Neuronal stem cell (in vitro differentiated cells): ENCODE results near the gene SART3.

Experiments used
- DNase-seq: peaks from one replicate; pipeline ENCODE4 v3.0.0-alpha.2; 2013; ENCODE audit warnings: low spot score
- H2AFZ ChIP-seq: one replicate; pipeline ENCODE4 v1.6.1; 2013; ENCODE audit warnings: mild to moderate bottlenecking, low read length, inconsistent platforms
- H2AK5ac ChIP-seq: 2 replicates; pipeline ENCODE4 v1.6.1; 2013; ENCODE audit warnings: low read depth, mild to moderate bottlenecking, inconsistent platforms, low read length, moderate library complexity, mixed read lengths
- H2BK120ac ChIP-seq: 2 replicates; pipeline ENCODE4 v1.6.1; 2013; ENCODE audit warnings: low read depth, mild to moderate bottlenecking, inconsistent platforms, low read length, moderate library complexity, mixed read lengths
- H2BK12ac ChIP-seq: one replicate; pipeline ENCODE4 v1.6.1; 2013; ENCODE audit warnings: low read length, inconsistent platforms
- H2BK15ac ChIP-seq: 2 replicates; pipeline ENCODE4 v1.6.1; 2013; ENCODE audit warnings: mild to moderate bottlenecking, low read length, inconsistent platforms, mixed read lengths
- H2BK5ac ChIP-seq: one replicate; pipeline ENCODE4 v1.6.1; 2013; ENCODE audit warnings: inconsistent platforms, mild to moderate bottlenecking, low read length, moderate library complexity
- H3K14ac ChIP-seq: one replicate; pipeline ENCODE4 v1.6.1; 2013; ENCODE audit warnings: low read length, inconsistent platforms
- H3K18ac ChIP-seq: 2 replicates; pipeline ENCODE4 v1.6.1; 2013; ENCODE audit warnings: low read length, inconsistent platforms
- H3K23ac ChIP-seq: 2 replicates; pipeline ENCODE4 v1.6.1; 2013; ENCODE audit warnings: low read depth, mild to moderate bottlenecking, mixed read lengths, low read length, inconsistent platforms; ENCODE audit not compliant: poor library complexity
- H3K27ac ChIP-seq: replicated peaks from 3 replicates; pipeline ENCODE4 v1.5.1; 2013; ENCODE audit warnings: low read length, inconsistent platforms
- H3K27me3 ChIP-seq, 3 experiments: 2 replicates each; pipeline ENCODE4 v1.6.1; 2013; ENCODE audit warnings: low read length in 3 of 3, mild to moderate bottlenecking in 2 of 3, inconsistent platforms in 1 of 3, low read depth in 1 of 3, mixed read lengths in 1 of 3, moderate library complexity in 1 of 3; ENCODE audit not compliant: control insufficient read depth in 3 of 3, insufficient read depth in 3 of 3
- H3K36me3 ChIP-seq, 2 donors: replicated peaks in 1 of 2; 2 replicates each; pipeline ENCODE4 v1.6.1; 2013; ENCODE audit warnings: low read length in 2 of 2; ENCODE audit not compliant: control insufficient read depth in 2 of 2, insufficient read depth in 2 of 2
- H3K4ac ChIP-seq: 2 replicates; pipeline ENCODE4 v1.6.1; 2013; ENCODE audit warnings: inconsistent platforms, mild to moderate bottlenecking, low read length, moderate library complexity
- H3K4me1 ChIP-seq, 2 donors: 1 replicate in 1 of 2; 2 replicates in 1 of 2; pipeline ENCODE4 v1.6.1; 2013; ENCODE audit warnings: low read length in 2 of 2, low read depth in 1 of 2; ENCODE audit not compliant: control insufficient read depth in 2 of 2, insufficient read depth in 1 of 2
- H3K4me2 ChIP-seq: one replicate; pipeline ENCODE4 v1.6.1; 2013; ENCODE audit warnings: mild to moderate bottlenecking, low read length, inconsistent platforms; ENCODE audit not compliant: insufficient read depth, poor library complexity, severe bottlenecking
- H3K4me3 ChIP-seq, 2 donors: 2 replicates each; pipeline ENCODE4 v1.5.1; 2013; ENCODE audit warnings: low read length in 2 of 2, mild to moderate bottlenecking in 2 of 2, inconsistent platforms in 1 of 2, moderate library complexity in 1 of 2
- H3K79me1 ChIP-seq: one replicate; pipeline ENCODE4 v1.6.1; 2013; ENCODE audit warnings: low read depth, mild to moderate bottlenecking, inconsistent platforms, low read length, moderate library complexity
- H3K9ac ChIP-seq: one replicate; pipeline ENCODE4 v1.6.1; 2013; ENCODE audit warnings: mild to moderate bottlenecking, low read depth, low read length, inconsistent platforms; ENCODE audit not compliant: poor library complexity
- H3K9me3 ChIP-seq, 2 donors: replicated peaks in 1 of 2; 2 replicates each; pipeline versions ENCODE3 to v1.6.1; 2013; ENCODE audit warnings: low read length in 2 of 2, mild to moderate bottlenecking in 2 of 2, inconsistent platforms in 1 of 2, low read depth in 1 of 2, mixed read lengths in 1 of 2, moderate library complexity in 1 of 2; ENCODE audit not compliant: control insufficient read depth in 2 of 2, insufficient read depth in 1 of 2
- H4K8ac ChIP-seq: one replicate; pipeline ENCODE4 v1.6.1; 2013; ENCODE audit warnings: low read depth, mild to moderate bottlenecking, inconsistent platforms, low read length, moderate library complexity
- H4K91ac ChIP-seq: one replicate; pipeline ENCODE4 v1.6.1; 2013; ENCODE audit warnings: low read length, low read depth, mild to moderate bottlenecking, inconsistent platforms; ENCODE audit not compliant: poor library complexity
- WGBS, 2 donors: extraction: QIAGEN DNeasy Blood & Tissue Kit; methylation state at CpG; one replicate each; pipeline ENCODE4 v1.1.7; 2013; ENCODE audit warnings: missing lambda C conversion rate in 2 of 2, mixed read lengths in 1 of 2; ENCODE audit not compliant: insufficient read length in 2 of 2, insufficient replicate concordance in 1 of 2; ENCODE audit errors: extremely low coverage in 2 of 2; 5-methylcytosine and 5-hydroxymethylcytosine counted together

SART3 gene

GRCh38 chr12:108525681-108526080 is 35.3 kb downstream of the SART3 start:
- WGBS, 2 donors: no CpG with 5 or more reads among the region's 5 CpGs
- Histone ChIP-seq H3K36me3 (peaks cover 53 to 99% of the 10 kb centered on the region in 2 donors), H3K9me3 (no peaks in the 10 kb centered on the region)

GRCh38 chr12:108523365-108523764 is 37.6 kb downstream of the SART3 start:
- no peak overlapping the region for H4K8ac ChIP-seq
- no CpG with 5 or more reads among the region's 14 CpGs for WGBS, 2 donors
- H2BK15ac ChIP-seq: no peak overlapping the region
- no peak overlapping the region for H3K9ac ChIP-seq
- H2BK120ac ChIP-seq: no peak overlapping the region
- H3K4me1 ChIP-seq: peaks cover 3 to 38% of the 10 kb centered on the region in 2 donors
- peaks cover 7% of the 10 kb centered on the region for H3K79me1 ChIP-seq
- peaks cover 57 to 100% of the 10 kb centered on the region in 2 donors for H3K36me3 ChIP-seq
- DNase-seq: no peak
- H3K18ac ChIP-seq: peak overlapping the region; percentile 66
- H3K14ac ChIP-seq: no peak overlapping the region
- peaks cover 0 to 1% of the 10 kb centered on the region in 2 donors for H3K9me3 ChIP-seq
- no peak overlapping the region for H3K4me3 ChIP-seq
- no peak overlapping the region for H3K27ac ChIP-seq
- H2BK5ac ChIP-seq: no peak overlapping the region
- H4K91ac ChIP-seq: no peak overlapping the region
- H3K23ac ChIP-seq: no peak overlapping the region
- H2AFZ ChIP-seq: no peak overlapping the region
- no peak overlapping the region for H2BK12ac ChIP-seq
- no peak overlapping the region for H2AK5ac ChIP-seq
- no peak overlapping the region for H3K4me2 ChIP-seq
- no peak overlapping the region for H3K4ac ChIP-seq
- H3K27me3 ChIP-seq: no peaks in the 10 kb centered on the region

More at GRCh38 chr12:108525681-108526080, 35.3 kb downstream of the SART3 start:
- H3K18ac ChIP-seq: peak overlapping the region; percentile 90
- H2BK120ac ChIP-seq: no peak overlapping the region
- H3K14ac ChIP-seq: no peak overlapping the region
- H3K27ac ChIP-seq: peak overlapping the region; percentile 97
- H2BK5ac ChIP-seq: peak overlapping the region; percentile 25
- H3K27me3 ChIP-seq: no peaks in the 10 kb centered on the region
- peaks cover 4% of the 10 kb centered on the region for H3K79me1 ChIP-seq
- H3K23ac ChIP-seq: no peak overlapping the region
- H2BK12ac ChIP-seq: peak overlapping the region; percentile 41
- peaks cover 3 to 38% of the 10 kb centered on the region in 2 donors for H3K4me1 ChIP-seq
- H3K9ac ChIP-seq: no peak overlapping the region
- H3K4ac ChIP-seq: no peak overlapping the region
- H3K4me2 ChIP-seq: no peak overlapping the region
- peak overlapping the region; percentile 23 for H2BK15ac ChIP-seq
- H3K4me3 ChIP-seq: no peak overlapping the region
- H4K8ac ChIP-seq: no peak overlapping the region
- H2AK5ac ChIP-seq: peak overlapping the region; percentile 68
- no peak overlapping the region for H2AFZ ChIP-seq
- no peak overlapping the region for H4K91ac ChIP-seq
- no peak for DNase-seq

- Histone ChIP-seq H3K9ac (no peak overlapping the region), H3K4me3 (no peak overlapping the region), H2AFZ (no peak overlapping the region), H2BK15ac (no peak overlapping the region), H4K91ac (no peak overlapping the region), H3K79me1 (peaks cover 8% of the 10 kb centered on the region), H3K36me3 (peaks cover 60 to 81% of the 10 kb centered on the region in 2 donors), H3K4me2 (no peak overlapping the region), H3K27me3 (no peaks in the 10 kb centered on the region), H3K27ac (no peak overlapping the region), H4K8ac (no peak overlapping the region), H2BK12ac (no peak overlapping the region), H3K9me3 (peaks cover 0 to 5% of the 10 kb centered on the region in 2 donors), H3K23ac (no peak overlapping the region), H3K18ac (no peak overlapping the region), H2BK120ac (no peak overlapping the region), H3K14ac (no peak overlapping the region), H3K4ac (no peak overlapping the region), H2AK5ac (no peak overlapping the region), H2BK5ac (no peak overlapping the region), H3K4me1 (peaks cover 5 to 23% of the 10 kb centered on the region in 2 donors)
- DNase-seq: no peak
- WGBS, 2 donors: no CpG with 5 or more reads among the region's 4 CpGs
These were observed 41.4 kb downstream of the SART3 start for GRCh38 chr12:108519558-108519957.

GRCh38 chr12:108518716-108519496 is 42.1 kb downstream of the SART3 start:
- Histone ChIP-seq H3K4me1 (peaks cover 5 to 17% of the 10 kb centered on the region in 2 donors), H4K91ac (no peak overlapping the region), H3K4me2 (no peak overlapping the region), H3K4ac (no peak overlapping the region), H3K27me3 (no peaks in the 10 kb centered on the region), H3K27ac (no peak overlapping the region), H3K9ac (no peak overlapping the region), H2AK5ac (peak overlapping the region; percentile 11), H3K14ac (no peak overlapping the region), H3K18ac (no peak overlapping the region), H3K36me3 (peaks cover 53 to 74% of the 10 kb centered on the region in 2 donors), H2BK12ac (no peak overlapping the region), H2BK5ac (no peak overlapping the region), H2BK120ac (no peak overlapping the region), H2BK15ac (no peak overlapping the region), H3K9me3 (peaks cover 0 to 5% of the 10 kb centered on the region in 2 donors), H2AFZ (no peak overlapping the region), H3K23ac (no peak overlapping the region), H4K8ac (no peak overlapping the region), H3K79me1 (peaks cover 8% of the 10 kb centered on the region), H3K4me3 (no peak overlapping the region)
- no peak for DNase-seq
- no CpG with 5 or more reads among the region's 39 CpGs for WGBS, 2 donors
